GM19193 (cell line): ENCODE data around the gene MS4A4E.

Experiments
- POLR2A ChIP-seq: IDR thresholded peaks from 4 replicates; pipeline ENCODE4 v1.6.1; 2011; ENCODE audit not compliant: insufficient read depth, insufficient read length; ENCODE audit errors: extremely low read depth

MS4A4E gene

GRCh38 chr11:60241786-60242185 lies 1.2 kb downstream of the MS4A4E start:
- no peak for TF ChIP-seq POLR2A

DNA sequence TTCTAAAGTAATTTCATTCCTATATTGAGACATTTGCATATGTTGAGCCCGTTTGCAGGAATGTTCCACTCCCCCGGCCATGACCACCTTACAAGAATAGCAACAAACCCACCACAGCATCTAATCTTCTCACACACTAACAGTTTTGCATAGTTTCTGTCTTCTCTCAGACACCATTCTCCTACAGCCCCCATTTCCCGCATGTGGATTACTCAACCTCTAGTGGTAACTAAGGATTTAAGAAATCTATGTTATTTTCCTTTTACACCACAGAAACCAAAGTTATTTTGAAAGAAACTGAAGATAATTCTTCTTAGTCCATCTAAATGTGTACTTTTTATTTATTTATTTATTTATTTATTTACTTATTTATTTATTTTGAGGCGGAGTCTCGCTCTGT lies 2.3 kb downstream of the MS4A4E start:
- no peak for TF ChIP-seq POLR2A

- TF ChIP-seq POLR2A, result no peak
Measured at GRCh38 chr11:60235321-60235720, 7.6 kb downstream of the MS4A4E start.

GRCh38 chr11:60230681-60231080 lies 12.3 kb downstream of the MS4A4E start:
- TF ChIP-seq POLR2A, result no peak

DNA sequence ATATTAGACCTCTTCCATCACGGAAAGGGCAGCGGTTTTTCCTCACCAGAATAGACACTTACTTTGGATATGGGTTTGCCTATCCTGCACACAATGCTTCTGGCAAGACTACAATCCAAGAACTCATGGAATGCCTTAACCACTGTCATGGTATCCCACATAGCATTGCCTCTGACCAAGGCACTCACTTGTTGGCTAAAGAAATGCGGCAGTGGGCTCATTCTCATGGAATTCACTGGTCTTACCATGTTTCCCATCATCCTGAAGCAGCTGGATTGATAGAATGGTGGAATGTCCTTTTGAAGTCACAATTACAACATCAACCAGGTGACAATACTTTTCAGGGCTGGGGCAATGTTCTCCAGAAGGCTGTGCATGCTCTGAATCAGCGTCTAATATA lies 20.8 kb downstream of the MS4A4E start:
- TF ChIP-seq POLR2A, result no peak

GRCh38 chr11:60221692-60222091 lies 21.2 kb downstream of the MS4A4E start:
- TF ChIP-seq POLR2A, result no peak

DNA sequence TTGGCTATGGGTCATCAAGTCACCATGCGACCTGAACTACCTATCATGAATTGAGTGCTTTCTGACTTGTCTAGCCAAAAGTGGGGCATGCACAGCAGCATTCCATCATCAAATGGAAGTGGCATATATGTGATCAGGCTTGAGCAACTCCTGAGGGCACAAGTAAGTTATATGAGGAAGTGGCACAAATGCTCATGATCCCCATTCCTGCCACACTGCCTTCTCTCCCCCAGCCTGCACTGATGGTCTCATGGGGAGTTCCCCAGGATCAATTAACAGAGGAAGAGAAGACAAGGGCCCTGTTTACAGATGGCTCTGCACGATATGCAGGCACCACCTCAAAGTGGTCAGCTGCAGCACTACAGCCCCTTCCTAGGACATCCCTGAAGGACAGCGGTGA lies 21.8 kb downstream of the MS4A4E start:
- TF ChIP-seq POLR2A, result no peak

- no peak for TF ChIP-seq POLR2A
Measured at GRCh38 chr11:60214386-60214785, 28.6 kb downstream of the MS4A4E start.

- no peak for TF ChIP-seq POLR2A
Measured at GRCh38 chr11:60211206-60211605, 31.7 kb downstream of the MS4A4E start.

GRCh38 chr11:60209977-60210376 lies 33.0 kb downstream of the MS4A4E start:
- no peak for TF ChIP-seq POLR2A

DNA sequence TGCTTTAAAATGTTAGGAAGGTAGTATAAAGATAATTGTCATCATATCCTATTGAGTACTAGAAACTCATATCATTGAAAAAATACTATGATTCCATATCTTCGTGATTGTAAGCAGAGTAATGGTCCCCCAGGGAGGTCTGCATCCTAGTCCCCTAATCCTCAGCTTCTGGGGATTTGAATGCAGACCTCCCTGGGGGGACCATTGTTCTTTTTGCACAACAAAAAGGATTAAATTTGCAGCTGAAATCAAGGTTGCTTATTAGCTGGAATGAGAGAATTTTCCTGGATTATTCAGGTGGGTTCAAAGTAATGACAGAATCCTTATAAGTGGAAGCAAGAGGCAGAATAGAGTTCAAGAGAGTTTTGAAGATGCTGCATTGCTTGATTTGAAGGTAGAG lies 34.0 kb downstream of the MS4A4E start:
- TF ChIP-seq POLR2A, result no peak

DNA sequence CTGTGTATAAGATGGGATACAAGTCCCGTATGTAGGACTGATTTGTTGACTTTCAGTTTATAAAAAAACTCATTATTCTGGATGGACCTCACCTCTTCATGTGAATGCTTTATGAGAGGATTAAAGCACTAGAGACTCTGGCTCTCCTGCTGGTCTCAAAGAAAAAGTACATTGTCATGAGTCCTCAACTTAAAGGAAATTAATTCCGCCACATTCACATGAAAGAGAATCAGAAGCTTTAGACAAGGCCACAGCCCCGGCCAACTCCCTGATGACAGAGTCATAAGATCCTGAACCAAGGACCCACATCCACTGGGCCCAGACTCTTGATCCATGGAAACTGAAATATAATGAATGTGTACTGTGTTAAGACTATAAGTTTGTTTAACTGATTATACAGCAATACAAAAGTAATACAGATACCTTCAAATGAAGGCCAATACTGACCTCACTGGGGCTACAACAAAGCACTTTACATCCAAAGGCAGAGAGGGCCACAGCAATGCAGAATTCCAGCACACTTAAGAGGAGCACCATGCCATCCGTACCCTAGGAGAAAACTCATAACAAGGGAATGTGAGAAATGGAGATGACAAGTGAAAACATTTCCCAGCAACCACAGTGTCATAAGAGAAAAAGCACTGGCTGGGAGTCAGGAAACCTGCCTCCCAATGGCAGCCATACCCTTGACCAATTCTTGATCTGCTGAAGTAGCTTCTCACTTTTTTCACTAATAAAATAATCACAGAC lies 34.6 kb downstream of the MS4A4E start:
- no peak for TF ChIP-seq POLR2A

DNA sequence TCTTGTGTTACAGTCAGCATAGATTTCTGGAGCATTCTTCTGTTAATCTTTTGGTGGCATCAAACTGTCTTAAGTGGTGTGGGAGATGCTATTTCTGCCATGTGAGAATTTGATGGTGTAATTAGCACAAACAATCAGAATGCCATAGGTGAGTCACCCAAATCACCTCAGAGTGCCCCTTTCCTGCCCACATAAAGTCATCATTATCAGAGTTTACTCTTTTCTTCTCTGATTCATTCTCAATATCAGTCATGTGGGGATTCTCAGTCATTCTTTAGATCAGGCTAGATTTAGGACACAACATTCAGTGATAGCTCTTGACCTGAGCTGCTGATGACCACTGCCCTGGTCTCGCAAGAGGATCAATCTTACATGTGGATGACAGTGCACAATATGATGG lies 36.3 kb downstream of the MS4A4E start:
- no peak for TF ChIP-seq POLR2A

- no peak for TF ChIP-seq POLR2A
Measured at GRCh38 chr11:60204922-60205321, 38.0 kb downstream of the MS4A4E start.

GRCh38 chr11:60197442-60197841 lies 45.5 kb downstream of the MS4A4E start:
- TF ChIP-seq POLR2A, result no peak

DNA sequence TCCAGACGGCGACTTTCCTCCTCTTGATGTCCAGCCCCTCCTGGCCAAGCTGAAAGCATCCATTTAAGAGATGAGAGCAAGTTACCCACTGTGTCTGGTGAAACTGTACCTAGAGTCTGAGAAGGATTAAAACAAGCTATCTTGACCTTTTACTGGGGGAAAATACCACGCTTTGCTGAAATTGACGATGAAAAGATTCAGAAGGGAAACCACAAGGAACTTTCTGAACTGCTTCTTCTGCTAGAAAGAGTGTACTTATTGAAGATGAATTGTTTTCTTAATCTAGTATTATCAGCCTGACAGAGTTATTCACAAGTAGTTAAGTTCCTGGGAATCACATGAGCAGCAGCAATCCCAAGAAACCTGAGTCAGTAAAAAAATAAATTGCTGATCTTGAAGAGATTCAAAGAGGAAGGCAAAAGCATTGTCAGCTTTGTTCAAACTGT lies 47.0 kb downstream of the MS4A4E start:
- TF ChIP-seq POLR2A, result no peak

DNA sequence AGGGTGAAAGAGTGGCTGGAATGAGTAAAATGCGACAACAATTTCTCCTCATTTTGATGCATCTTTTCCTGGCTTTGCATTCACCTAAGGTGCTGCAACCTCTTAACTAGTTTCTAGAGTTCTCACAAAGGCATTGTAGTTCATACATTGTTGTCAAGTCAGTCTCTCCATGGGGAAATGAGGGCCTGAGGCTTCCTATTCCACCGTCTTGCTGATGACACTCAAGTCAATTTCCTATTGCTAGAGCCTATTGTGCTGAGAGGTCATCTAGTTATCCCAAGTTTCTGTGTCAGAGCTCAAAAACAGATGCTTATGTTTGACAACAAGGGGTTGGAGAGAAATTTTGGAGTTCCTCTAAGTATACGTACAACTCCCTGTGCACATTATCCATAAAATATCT lies 48.4 kb downstream of the MS4A4E start:
- no peak for TF ChIP-seq POLR2A
